Keratinocyte (primary cell): ENCODE data around the gene ARSB.

Experiments
- EZH2 ChIP-seq: IDR thresholded peaks from one replicate; pipeline ENCODE4 v1.6.1; 2012; ENCODE audit warnings: inconsistent platforms, mild to moderate bottlenecking, low read length, moderate library complexity
- TF ChIP-seq, protein P1 (sequence below), 3 experiments: IDR thresholded peaks in 1 of 3; conservative IDR thresholded peaks in 1 of 3; optimal IDR thresholded peaks in 1 of 3; 2 replicates in 2 of 3; 3 replicates in 1 of 3; pipeline versions ENCODE3 to v1.5.1; 2011; ENCODE audit warnings: low read length in 3 of 3, mild to moderate bottlenecking in 3 of 3, moderate library complexity in 2 of 3, control low read depth in 1 of 3, inconsistent platforms in 1 of 3; ENCODE audit not compliant: insufficient read depth in 2 of 3; ENCODE audit errors: extremely low read depth in 1 of 3

DNA sequence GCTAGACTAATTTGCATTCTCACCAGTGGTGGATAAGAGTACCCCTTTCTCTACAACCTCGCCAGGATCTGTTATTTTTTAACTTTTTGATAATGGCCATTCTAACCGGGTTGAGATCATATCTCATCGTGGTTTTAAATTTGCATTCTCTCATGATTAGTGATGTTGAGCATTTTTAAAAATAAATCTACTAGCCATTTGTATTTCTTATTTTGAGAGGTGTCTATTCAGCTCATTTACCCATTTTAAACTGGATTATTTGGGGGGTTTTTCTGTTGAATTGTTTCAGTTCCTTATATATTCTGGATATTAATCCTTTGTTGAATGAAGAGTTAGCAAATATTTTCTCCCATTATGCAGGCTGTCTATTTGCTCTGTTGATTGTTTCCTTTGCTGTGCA lies 139.6 kb downstream of the ARSB start:
- TF ChIP-seq, protein P1, sequence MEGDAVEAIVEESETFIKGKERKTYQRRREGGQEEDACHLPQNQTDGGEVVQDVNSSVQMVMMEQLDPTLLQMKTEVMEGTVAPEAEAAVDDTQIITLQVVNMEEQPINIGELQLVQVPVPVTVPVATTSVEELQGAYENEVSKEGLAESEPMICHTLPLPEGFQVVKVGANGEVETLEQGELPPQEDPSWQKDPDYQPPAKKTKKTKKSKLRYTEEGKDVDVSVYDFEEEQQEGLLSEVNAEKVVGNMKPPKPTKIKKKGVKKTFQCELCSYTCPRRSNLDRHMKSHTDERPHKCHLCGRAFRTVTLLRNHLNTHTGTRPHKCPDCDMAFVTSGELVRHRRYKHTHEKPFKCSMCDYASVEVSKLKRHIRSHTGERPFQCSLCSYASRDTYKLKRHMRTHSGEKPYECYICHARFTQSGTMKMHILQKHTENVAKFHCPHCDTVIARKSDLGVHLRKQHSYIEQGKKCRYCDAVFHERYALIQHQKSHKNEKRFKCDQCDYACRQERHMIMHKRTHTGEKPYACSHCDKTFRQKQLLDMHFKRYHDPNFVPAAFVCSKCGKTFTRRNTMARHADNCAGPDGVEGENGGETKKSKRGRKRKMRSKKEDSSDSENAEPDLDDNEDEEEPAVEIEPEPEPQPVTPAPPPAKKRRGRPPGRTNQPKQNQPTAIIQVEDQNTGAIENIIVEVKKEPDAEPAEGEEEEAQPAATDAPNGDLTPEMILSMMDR (optimal IDR thresholded peaks at IDR 0.05 in 1 of 3, IDR thresholded peaks at IDR 0.05 in 1 of 3, conservative IDR thresholded peaks at IDR 0.05 in 1 of 3; ENCODE audit: extremely low read depth in 1 of 3, insufficient read depth in 2 of 3, low read length in 3 of 3) = no peak
- TF ChIP-seq EZH2 = no peak
